Spleen (tissue), 11 donors: ENCODE results near the gene RRAGA. TPM values are rescaled to one million over a fixed set of nuclear protein-coding genes. Genes with fewer than 3 reads are reported as not detected.

Experiments used
- DNase-seq: peaks from one replicate; pipeline ENCODE4 v3.0.0-alpha.2; 2020
- H3K27ac ChIP-seq, 8 donors: fragments of 200-600 bp; sonication (generic) in 7 of 8; 1 replicate in 4 of 8; 2 replicates in 4 of 8; pipeline versions ENCODE4 v1.5.0 to v1.8.0; 2016 to 2021; ENCODE audit warnings: inconsistent platforms in 4 of 8, mild to moderate bottlenecking in 4 of 8, moderate library complexity in 1 of 8
- H3K27me3 ChIP-seq, 7 donors: fragments of 200-600 bp; sonication (generic) in 6 of 7; replicated peaks in 1 of 7; 1 replicate in 4 of 7; 2 replicates in 3 of 7; pipeline versions ENCODE4 v1.5.0 to v1.8.0; 2016 to 2021; ENCODE audit warnings: inconsistent platforms in 3 of 7, mild to moderate bottlenecking in 1 of 7
- H3K36me3 ChIP-seq, 6 donors: fragments of 200-600 bp; sonication (generic) in 5 of 6; 1 replicate in 4 of 6; 2 replicates in 2 of 6; pipeline versions ENCODE4 v1.5.0 to v1.8.0; 2016 to 2021; ENCODE audit warnings: inconsistent platforms in 2 of 6
- H3K4me1 ChIP-seq, 6 donors: fragments of 200-600 bp; sonication (generic) in 5 of 6; 1 replicate in 3 of 6; 2 replicates in 3 of 6; pipeline versions ENCODE4 v1.5.0 to v1.8.0; 2016 to 2021; ENCODE audit warnings: inconsistent platforms in 3 of 6
- H3K4me3 ChIP-seq, 8 donors: fragments of 200-600 bp; sonication (generic) in 7 of 8; 1 replicate in 4 of 8; 2 replicates in 4 of 8; pipeline versions ENCODE4 v1.5.0 to v1.8.0; 2016 to 2021; ENCODE audit warnings: inconsistent platforms in 4 of 8, mild to moderate bottlenecking in 4 of 8, moderate library complexity in 2 of 8
- H3K9me3 ChIP-seq, 8 donors: fragments of 200-600 bp; sonication (generic) in 7 of 8; 1 replicate in 4 of 8; 2 replicates in 4 of 8; pipeline versions ENCODE4 v1.5.0 to v1.8.0; 2016 to 2021; ENCODE audit warnings: inconsistent platforms in 4 of 8
- CTCF ChIP-seq, 11 experiments: fragments of 200-600 bp in 7 of 11; fragments of 450-650 bp in 4 of 11; sonication (generic) in 4 of 11; IDR thresholded peaks in 8 of 11; conservative IDR thresholded peaks in 3 of 11; 1 replicate in 7 of 11; 2 replicates in 4 of 11; pipeline versions ENCODE4 v1.4.0 to v1.8.0; 2016 to 2021; ENCODE audit warnings: antibody characterized with exemption in 11 of 11, inconsistent platforms in 4 of 11, mild to moderate bottlenecking in 1 of 11
- POLR2A ChIP-seq, 3 donors: fragments of 450-650 bp; IDR thresholded peaks; one replicate each; pipeline ENCODE4 v1.5.1; 2017; ENCODE audit warnings: antibody characterized with exemption in 3 of 3, mild to moderate bottlenecking in 1 of 3
- POLR2AphosphoS5 ChIP-seq, 3 donors: sonication (generic); formaldehyde crosslinking; IDR thresholded peaks; one replicate each; pipeline ENCODE4 v1.5.1; 2017; ENCODE audit warnings: antibody characterized with exemption in 3 of 3
- WGBS, 5 donors: extraction: QIAGEN DNeasy Blood & Tissue Kit in 3 of 5; methylation state at CpG; one replicate each; pipeline versions ENCODE4 v1.1.5 to v1.1.7; 2013 to 2018; 5-methylcytosine and 5-hydroxymethylcytosine counted together
- intact Hi-C: fragments of 100-400 bp; cut with DNase I; formaldehyde crosslinking; loops from one replicate; pipeline ENCODE4 v1.15.0; 2023; ENCODE audit warnings: low total_unique reads
- polyA plus RNA-seq, 3 donors: library from polyadenylated mRNA; stranded (reverse); fragments of 200-250 nt; gene quantifications; one replicate each; pipeline ENCODE4 v1.2.1, GENCODE V29; 2013
- total RNA-seq, 7 donors: library from RNA; depleted of rRNA in 3 of 7; stranded (reverse); fragments of >200 nt in 3 of 7; fragmentation: NEBNext Ultra II Directional in 4 of 7; extraction: Animal tissue kit (Norgen Biotek cat#: 25700) in 4 of 7; gene quantifications; one replicate each; pipeline versions ENCODE4 v1.1.0 to v1.2.1, GENCODE V29; 2016 to 2021
- donor health status: healthy with polysubstance abuse.
- donor health status: DM: no; HTN: no; CAD: no; lungs with moderate emphysema.
- donor health status: DM: no; HTN: no; CAD: no.
- donor health status: Bipolar disorder and iron deficiency.
- donor health status: healthy.
- donor health status: DM: no; HTN: no; CAD: no.
- donor health status: DM: yes; HTN: yes; CAD: no.

RRAGA gene
- total and polyA plus RNA-seq, 10 donors: 47.8 to 71.3 (median 54.2) TPM

GRCh38 chr9:19026375-19026774 lies 22.9 kb upstream of the RRAGA start:
- intact Hi-C loops: loop anchor here (5.0 to 10.0 kb wide), 2 partner anchors 582 to 769 kb away; no protein-coding TSS in a partner anchor

GRCh38 chr9:19027825-19028224 lies 21.4 kb upstream of the RRAGA start:
- H3K4me1 ChIP-seq: peaks cover 0 to 9% (median 0%) of the 10 kb centered on the region in 6 donors
- DNase-seq: no peak
- no peak overlapping the region for H3K4me3 ChIP-seq
- no peaks in the 10 kb centered on the region for H3K9me3 ChIP-seq
- H3K27me3 ChIP-seq: peaks cover 0 to 14% (median 0%) of the 10 kb centered on the region in 7 donors
- WGBS, 5 donors: 92 to 96% (median 94%) methylated on average over 22 of the region's 22 CpGs
- H3K36me3 ChIP-seq: no peaks in the 10 kb centered on the region
- TF ChIP-seq POLR2AphosphoS5 (IDR thresholded peaks at IDR 0.05) (no peak), POLR2A (IDR thresholded peaks at IDR 0.05) (no peak), CTCF (IDR thresholded peaks at IDR 0.05 in 8 of 11, conservative IDR thresholded peaks at IDR 0.05 in 3 of 11) (no peak)
- H3K27ac ChIP-seq: no peak overlapping the region
- intact Hi-C loops: loop anchor here (5.0 to 10.0 kb wide), 2 partner anchors 583 to 771 kb away; no protein-coding TSS in a partner anchor

More at GRCh38 chr9:19026375-19026774, 22.9 kb upstream of the RRAGA start:
- Histone ChIP-seq H3K27me3 (peaks cover 0 to 10% (median 0%) of the 10 kb centered on the region in 7 donors), H3K4me1 (peaks cover 0 to 9% (median 0%) of the 10 kb centered on the region in 6 donors), H3K36me3 (no peaks in the 10 kb centered on the region), H3K27ac (no peak overlapping the region), H3K9me3 (peaks cover 0 to 5% (median 1%) of the 10 kb centered on the region in 8 donors), H3K4me3 (no peak overlapping the region)
- WGBS, 5 donors: 68 to 85% (median 75%) methylated on average over 6 of the region's 6 CpGs
- no peak for DNase-seq
- TF ChIP-seq CTCF (IDR thresholded peaks at IDR 0.05 in 8 of 11, conservative IDR thresholded peaks at IDR 0.05 in 3 of 11): no peak
- TF ChIP-seq POLR2A (IDR thresholded peaks at IDR 0.05): no peak
- TF ChIP-seq POLR2AphosphoS5 (IDR thresholded peaks at IDR 0.05): no peak

- intact Hi-C loops: loop anchor here (5.0 to 10.0 kb wide), 2 partner anchors 584 to 772 kb away; no protein-coding TSS in a partner anchor
- Histone ChIP-seq H3K4me3 (no peak overlapping the region), H3K36me3 (no peaks in the 10 kb centered on the region), H3K4me1 (peaks cover 0 to 9% (median 0%) of the 10 kb centered on the region in 6 donors), H3K9me3 (no peaks in the 10 kb centered on the region), H3K27me3 (peaks cover 0 to 18% (median 0%) of the 10 kb centered on the region in 7 donors), H3K27ac (no peak overlapping the region)
- TF ChIP-seq CTCF (IDR thresholded peaks at IDR 0.05 in 8 of 11, conservative IDR thresholded peaks at IDR 0.05 in 3 of 11) (peak in 10 of 11 experiments; percentile 27 to 86 (median 73)), POLR2AphosphoS5 (IDR thresholded peaks at IDR 0.05) (no peak)
- 32 to 42% (median 39%) methylated on average over 8 of the region's 8 CpGs for WGBS, 5 donors
- DNase-seq: no peak
Observed at GRCh38 chr9:19028835-19029451, 20.3 kb upstream of the RRAGA start.

GRCh38 chr9:19030899-19031298 lies 18.3 kb upstream of the RRAGA start:
- Histone ChIP-seq H3K36me3 (no peaks in the 10 kb centered on the region), H3K27ac (no peak overlapping the region), H3K9me3 (no peaks in the 10 kb centered on the region), H3K4me1 (peaks cover 0 to 9% (median 0%) of the 10 kb centered on the region in 6 donors), H3K27me3 (peaks cover 0 to 18% (median 0%) of the 10 kb centered on the region in 7 donors), H3K4me3 (no peak overlapping the region)
- WGBS, 5 donors: 80 to 93% (median 83%) methylated on average over 1 of the region's 1 CpG
- TF ChIP-seq POLR2A (IDR thresholded peaks at IDR 0.05) (no peak), CTCF (IDR thresholded peaks at IDR 0.05 in 8 of 11, conservative IDR thresholded peaks at IDR 0.05 in 3 of 11) (no peak), POLR2AphosphoS5 (IDR thresholded peaks at IDR 0.05) (no peak)
- intact Hi-C loops: no loop called here
- no peak for DNase-seq
